Measurements from ENCODE around the gene BMF. TPM values are rescaled to one million over a fixed set of nuclear protein-coding genes. Genes with fewer than 3 reads are reported as not detected.
"Not testable (repeated sequence)": the region's sequence is repeated elsewhere in the genome, so short reads cannot be mapped to it uniquely, and the experiment has no call there.

Gene BMF, protein sequence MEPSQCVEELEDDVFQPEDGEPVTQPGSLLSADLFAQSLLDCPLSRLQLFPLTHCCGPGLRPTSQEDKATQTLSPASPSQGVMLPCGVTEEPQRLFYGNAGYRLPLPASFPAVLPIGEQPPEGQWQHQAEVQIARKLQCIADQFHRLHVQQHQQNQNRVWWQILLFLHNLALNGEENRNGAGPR
- total RNA-seq (2014; rRNA removed; shearing (Covaris generic)): 5.4 and 12.1 TPM in 2 replicates

DNA sequence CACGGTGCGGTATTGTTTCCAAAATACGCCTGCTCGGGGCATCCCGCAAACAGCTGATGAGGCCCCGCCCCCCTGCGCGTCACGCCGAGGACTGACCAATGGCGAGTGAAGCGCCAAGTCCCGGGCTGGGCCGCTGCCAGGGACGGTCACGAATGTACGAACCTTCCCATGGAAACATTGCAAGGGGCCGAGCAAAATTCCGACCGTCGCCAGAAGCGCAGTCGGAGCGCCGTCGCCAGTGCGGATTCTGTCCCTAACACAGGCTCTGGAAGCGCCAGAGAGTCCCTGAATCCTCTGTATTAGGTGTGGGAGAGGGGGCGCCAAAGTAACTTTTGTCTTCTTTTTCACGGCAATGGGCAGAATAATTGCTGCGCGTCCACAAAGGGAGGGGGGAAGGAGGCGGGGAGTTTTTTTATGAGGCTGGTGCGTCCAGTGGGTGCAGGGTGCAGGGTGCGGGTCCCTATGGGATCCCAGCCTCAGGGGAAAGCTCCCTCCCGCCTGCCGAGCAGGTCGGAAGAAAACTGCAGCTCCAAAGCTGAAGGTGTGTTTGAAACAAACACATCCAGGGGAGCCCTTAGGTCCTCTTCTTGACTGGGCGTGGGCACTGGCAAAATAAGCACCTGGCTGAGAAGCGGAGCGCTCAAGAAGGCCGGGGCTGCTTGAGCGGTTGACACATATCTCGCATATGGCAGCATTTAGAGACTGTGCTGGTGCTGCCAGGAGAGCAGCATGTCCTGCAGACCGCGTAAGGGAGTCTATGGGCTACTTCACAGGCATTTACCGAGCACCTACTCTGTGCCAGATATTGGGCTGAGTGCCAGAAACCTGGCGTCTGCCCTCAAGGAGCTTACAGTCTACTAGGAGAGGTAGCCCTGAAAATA is at the start of gene BMF:
BMF (minus strand) TSS at position 25 of the 881 bp plus-strand sequence. CDS start 2,793 bp downstream, outside the sequence.
- DNase-seq (ENCODE audit: low read depth): peak; percentile 97

DNA sequence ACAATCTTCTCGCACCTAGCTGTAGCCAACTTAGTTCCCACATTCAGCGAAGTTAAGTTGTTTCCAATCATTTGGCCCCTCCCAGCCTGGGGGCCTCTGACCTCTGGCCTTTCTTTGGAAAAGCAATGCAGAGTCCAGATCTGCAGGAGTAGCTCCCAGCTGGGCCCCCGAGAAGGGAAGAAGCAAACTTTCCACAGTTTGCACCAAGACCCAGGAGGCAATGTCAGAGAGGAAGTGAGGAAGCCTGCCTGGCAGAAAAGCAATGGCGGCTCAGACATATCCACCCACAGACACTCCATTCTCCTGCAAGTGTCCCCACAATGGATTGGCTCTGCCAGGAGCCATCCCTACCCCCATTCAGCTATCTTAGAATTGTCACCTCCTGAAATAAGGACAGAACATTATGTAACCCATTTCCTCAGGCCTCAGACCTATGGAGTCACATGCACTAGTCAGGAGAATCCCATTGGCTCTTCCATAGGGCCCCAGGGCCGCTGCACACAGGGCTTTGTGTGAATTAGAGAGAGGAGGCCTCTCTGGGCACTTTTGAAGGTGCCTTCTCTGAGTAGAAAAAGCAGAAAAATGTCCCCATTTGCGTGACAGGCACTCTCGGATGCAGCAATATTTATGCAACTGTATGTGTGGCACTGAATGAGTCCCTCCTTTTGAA is 49.2 kb upstream of the BMF start:
- no peak for DNase-seq (ENCODE audit: low read depth)

DNA sequence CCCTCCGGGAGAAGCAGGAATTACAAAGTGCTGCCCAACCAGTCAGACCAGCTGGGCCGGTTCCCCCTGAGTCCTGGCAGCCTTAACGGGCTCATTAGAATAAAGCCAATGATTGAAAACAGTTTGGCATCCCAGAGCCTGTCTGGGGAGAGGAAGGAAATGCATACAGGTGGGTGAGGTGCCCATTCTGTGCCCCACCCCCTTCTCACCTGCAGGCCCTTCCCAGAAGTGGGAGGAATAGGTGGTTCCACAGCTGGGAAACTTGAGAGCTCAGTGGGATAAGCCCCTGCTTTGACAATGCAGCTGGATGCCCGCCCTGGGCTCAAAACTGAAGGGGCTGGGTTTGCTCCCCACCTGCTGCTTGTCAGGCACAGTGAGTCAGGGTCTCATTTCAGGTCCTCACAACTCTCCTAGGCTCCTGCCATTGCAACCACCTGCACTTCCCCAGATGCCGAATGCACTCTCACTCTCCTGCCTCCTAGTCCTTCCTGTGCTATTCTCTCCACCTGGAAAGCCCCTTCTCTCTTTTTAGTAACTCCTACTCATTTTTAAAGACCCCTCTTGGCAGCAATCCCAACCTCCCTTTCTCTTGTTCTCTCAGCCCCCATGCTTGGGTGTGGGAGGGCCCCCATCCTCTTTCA is 46.7 kb upstream of the BMF start:
- DNase-seq (ENCODE audit: low read depth): no peak

DNA sequence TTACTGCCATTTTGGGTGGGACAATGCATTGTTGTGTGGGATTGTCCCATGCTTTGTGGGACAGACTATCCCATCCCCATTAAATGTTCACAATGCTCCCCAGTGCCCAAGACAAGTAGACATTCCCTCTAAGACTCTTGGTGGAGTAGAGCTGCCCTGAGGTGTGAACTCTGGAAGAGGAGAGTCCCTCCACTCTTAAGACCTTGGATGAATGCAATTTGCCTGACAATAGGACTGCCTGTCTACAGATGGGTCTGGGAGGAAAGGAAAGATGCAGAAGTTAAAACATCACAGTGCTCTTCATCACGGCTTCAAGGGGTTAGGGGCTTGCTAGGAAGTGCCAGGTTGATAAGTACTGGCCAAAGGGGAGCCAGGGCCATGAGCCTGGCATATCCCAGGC is 46.1 kb upstream of the BMF start:
- not testable (repeated sequence) for DNase-seq (ENCODE audit: low read depth)

DNA sequence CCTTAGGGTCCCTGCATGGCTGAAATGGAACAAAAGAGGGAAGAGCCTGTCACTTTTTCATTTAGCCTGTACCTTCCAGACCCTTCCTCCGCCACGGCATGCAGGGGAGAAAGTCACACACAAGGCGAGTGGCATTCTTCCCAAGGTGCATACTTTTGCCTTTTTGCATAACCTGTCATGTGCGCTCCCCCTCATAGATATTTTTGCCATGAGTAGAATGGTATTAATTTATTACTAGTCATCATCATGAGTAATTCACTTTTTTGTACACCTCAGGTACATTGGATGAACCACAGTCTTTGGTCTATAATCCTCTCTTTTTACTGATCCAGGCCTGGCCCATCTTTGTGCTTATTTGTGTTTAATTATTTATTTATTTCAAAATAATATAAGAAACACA is 43.3 kb upstream of the BMF start:
- DNase-seq (ENCODE audit: low read depth): peak; percentile 17

DNA sequence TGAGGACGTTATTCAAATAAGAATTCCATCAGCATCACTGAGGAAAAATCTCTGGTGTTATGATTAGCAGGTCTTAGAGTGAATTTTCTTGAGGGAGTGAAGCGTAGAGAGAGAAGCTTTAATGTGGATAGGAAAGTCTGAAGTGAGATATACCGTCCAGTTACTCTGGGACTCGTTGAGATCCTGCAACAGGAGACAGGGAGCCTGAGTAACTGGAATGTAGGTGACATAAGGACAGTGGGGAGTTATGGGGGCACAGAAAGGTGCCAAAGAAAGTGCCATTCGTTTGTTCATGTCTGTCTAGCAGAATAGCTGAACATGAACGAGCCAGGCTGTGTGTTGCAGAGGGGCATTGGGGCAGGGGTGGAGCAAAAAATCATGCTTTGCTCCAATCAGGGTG is 42.8 kb upstream of the BMF start:
- no peak for DNase-seq (ENCODE audit: low read depth)

DNA sequence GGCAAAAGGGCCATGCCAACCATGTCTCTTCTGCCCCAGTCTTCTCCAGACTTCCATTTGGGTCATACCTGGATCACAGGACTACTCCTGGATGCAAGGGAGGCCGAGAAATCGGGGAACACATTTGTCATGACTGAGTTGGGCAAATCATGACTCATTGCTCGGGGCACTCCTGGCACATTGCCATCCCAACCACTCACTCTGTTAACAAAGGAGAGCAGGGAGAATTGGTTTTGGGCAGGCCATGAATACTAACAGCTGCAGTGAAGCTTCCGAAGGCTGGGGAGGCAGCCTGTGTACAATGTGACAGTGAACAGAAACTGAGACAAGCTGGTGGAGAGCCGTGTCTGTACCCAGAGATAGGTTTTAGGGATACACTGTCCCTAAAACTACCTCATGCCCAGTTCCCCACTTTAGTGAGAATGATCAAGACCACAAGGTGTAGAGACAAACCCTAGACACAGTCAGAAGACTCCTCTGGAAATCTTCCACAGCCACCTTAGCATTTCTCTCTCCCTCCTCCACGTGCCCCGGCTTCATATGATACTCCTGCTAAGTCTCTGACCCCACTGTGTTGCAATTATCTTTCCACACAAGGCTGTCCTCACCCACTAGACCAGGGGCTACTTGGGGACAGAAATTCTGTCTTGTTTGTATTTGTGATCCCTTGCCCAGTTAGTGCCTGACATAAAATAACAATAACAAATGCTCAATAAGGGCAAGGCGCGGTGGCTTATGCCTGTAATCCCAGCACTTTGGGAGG is 41.7 kb upstream of the BMF start:
- DNase-seq (ENCODE audit: low read depth): peak; percentile 92

DNA sequence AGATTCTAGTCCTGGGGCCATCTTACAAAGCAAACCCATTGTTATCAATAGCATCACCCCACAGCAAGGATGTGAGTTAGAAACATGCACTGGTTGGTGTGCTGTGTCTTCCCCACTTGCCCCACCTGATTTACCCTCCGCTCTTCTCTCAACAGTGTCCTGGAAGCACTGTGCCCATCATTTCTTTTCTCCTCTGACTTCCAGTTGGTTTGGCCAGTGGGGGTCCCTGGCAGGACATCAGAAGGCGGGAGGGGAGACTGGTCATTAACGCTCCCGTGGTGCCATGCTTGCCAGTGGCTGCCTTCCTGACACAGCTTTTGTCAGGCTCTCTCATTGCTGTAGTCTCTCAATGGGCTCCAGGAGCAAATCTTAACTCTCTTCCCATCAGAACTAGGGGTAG is 40.7 kb upstream of the BMF start:
- DNase-seq (ENCODE audit: low read depth): no peak

DNA sequence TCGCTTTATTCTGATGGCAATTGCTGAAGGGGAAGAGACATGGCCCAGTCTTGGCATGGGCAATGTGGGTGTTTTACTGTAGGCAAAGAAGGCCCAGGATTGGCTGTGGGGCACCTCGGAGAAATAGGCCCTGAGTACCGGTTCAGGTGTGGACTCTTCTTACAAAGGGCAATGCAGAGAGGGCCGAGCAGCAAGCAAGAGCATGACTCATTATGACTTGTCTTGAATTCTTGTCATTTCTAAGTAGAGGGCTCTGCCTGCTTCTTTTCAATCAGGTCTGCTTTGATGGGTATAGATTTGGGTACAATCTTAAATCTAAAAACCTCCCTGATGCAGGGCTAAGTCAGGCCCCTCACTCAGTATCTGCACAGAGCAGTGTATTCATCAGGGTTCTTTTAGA is 37.4 kb upstream of the BMF start:
- peak; percentile 63 for DNase-seq (ENCODE audit: low read depth)

DNA sequence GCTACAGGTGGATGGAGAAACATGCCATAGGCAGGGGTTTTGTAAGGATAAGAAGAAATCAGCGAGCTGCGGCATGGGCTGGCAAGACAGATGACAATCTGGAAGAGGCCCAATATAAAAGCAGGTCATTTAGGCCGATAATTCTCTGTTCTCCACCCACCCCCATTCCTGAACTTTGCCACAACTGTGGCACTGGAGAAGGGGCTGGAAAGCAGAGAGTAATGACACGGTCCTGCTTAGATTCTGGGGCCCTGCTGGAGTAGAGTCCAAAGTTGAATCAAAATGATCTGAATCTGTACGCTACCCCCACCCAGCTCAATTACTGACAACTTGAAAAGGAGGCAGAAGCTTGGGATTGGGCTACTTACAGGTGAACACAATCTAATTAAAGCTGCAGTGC is 33.7 kb upstream of the BMF start:
- DNase-seq (ENCODE audit: low read depth): no peak

DNA sequence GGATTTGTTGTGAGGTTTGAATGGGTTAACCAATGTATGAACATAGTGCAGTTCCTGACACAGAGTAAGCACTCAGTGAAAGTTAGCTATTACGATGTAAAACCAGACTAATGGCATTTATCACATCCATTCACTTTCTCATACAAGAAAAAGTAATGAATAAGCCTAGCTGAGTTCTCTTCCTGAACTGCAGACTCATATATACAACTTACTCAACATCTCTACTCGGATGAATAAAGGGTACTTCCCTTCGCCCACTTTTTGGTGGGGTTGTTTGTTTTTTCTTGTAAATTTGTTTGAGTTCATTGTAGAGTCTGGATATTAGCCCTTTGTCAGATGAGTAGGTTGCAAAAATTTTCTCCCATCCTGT is 29.5 kb upstream of the BMF start:
- DNase-seq (ENCODE audit: low read depth): not testable (repeated sequence)

DNA sequence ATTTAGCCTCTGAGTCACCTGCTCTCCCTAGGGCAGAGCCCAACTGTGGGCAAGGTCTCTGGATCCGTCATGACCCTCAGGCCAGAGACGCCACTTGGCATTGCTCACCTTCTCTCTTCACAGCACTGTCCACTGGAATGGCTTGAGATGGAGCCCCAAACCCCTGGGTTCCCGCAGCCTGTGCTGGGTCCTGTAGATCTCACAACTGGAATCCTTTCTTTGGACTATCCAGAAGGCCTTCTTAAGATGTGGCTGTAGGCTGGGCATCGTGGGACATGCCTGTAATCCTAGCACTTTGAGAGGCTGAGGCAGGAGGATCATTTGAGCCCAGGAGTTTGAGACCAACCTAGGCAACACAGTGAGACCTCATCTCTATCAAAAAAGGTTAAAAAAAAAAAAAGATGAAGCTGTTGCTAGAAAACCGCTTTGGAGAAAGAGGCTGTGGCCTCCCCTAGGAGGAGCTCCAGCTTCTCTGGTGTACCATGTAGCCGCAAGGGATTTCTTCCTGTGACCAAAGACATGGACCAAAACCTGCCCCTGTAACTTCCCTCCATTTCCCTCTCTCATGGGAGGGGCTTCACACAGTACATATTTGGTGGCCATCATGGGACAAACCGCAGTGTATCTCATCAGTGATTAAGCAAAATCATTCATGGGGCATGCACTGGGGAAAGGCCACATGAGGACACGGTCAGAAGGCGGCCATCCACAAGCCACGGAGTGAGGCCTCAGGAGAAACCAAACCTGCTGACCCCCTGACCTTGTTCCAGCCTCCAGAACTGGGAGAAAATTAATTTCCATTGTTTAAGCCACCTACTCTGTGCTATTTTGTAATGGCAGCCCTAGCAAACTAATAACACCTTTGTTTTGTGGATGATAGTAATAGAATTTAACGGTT is 28.9 kb upstream of the BMF start:
- no peak for DNase-seq (ENCODE audit: low read depth)

DNA sequence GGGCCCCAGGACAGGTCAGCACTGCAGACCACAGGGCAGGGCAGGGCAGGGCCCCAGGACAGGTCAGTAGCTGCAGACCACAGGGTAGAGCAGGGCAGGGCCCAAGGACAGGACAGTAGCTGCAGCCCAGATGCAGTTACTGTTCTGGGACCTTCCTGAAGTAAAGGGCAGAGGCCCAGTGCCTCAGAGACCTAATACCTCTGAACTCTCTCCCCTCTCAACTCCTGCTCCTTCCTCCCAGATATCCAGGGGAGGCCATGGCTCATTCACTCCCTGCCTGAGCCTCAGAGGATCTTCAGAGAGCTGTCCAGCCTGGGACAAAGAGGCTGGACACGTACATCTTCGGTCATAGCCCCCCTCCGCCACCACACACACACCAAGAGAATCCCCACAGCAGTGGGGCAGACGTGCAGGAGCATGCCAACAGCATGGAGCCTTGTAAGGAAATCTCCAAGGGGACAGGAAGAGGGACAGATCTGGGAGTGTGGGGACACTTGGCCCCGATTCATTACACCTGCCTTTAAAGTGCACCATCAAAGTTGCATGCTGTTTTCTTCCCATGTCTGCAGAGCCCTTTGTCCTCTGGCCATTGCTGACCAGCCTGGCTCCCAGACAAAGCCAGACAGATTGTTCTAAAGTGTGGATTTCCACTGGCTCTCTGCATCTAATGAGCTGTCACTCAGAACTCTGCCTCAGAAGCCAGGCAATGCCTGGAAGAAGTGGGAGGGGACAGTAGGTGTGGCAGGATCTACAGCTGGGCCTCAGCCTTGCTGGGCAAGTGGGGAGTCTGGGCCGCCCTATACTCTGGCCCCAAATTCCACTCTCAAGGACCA is 28.0 kb upstream of the BMF start:
- peak; percentile 38 for DNase-seq (ENCODE audit: low read depth)

DNA sequence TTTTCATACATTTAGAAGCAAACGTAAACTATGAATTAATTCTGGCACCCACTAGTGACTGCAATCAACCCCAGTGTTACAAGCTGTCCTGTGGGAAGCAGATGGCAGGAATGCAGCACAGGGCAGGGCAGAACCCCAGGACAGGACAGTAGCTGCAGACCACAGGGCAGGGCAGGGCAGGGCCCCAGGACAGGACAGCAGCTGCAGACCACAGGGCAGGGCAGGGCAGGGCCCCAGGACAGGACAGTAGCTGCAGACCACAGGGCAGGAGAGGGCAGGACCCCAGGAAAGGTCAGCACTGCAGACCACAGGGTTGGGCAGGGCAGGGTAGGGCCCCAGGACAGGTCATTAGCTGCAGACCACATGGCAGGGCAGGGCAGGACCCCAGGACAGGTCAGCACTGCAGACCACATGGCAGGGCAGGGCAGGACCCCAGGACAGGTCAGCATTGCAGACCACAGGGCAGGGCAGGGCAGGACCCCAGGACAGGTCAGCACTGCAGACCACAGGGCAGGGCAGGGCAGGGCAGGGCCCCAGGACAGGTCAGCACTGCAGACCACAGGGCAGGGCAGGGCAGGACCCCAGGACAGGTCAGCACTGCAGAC is 27.3 kb upstream of the BMF start:
- DNase-seq (ENCODE audit: low read depth): not testable (repeated sequence)

DNA sequence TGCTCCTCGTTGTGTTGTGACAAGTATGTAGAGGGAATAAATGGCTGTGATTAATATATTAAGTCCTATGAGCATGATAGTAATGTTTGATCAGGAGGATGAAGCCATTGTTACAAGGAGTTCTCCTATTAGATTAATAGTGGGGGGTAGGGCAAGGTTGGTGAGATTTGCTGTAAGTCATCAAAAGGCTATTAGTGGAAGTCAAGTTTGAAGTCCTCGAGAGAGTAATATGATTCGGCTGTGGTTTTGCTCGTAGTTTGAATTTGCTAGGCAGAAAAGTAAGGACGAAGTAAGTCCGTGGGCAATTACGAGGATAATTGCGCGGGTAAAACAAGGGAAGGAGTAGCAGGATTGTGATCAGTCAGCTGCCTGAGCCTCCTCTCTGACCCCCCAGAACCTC is 26.2 kb upstream of the BMF start:
- no peak for DNase-seq (ENCODE audit: low read depth)

DNA sequence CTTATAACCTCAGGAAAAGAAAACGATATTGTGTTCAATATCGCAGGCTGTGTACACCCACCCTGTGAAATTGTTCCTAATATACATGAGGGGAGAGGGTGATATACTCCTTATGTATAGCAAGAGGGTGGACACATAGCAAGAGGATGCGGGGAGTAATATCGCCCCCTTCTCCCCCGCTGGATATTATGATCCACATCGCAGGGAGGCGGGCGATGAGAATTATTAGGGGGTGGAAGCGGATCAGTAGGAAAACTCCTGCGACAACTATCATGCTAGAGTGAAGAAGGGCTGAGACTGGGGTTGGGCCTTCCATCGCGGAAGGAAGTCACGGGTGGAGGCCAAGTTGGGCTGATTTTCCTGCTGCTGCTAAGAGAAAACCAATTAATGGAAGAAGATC is 24.9 kb upstream of the BMF start:
- no peak for DNase-seq (ENCODE audit: low read depth)

DNA sequence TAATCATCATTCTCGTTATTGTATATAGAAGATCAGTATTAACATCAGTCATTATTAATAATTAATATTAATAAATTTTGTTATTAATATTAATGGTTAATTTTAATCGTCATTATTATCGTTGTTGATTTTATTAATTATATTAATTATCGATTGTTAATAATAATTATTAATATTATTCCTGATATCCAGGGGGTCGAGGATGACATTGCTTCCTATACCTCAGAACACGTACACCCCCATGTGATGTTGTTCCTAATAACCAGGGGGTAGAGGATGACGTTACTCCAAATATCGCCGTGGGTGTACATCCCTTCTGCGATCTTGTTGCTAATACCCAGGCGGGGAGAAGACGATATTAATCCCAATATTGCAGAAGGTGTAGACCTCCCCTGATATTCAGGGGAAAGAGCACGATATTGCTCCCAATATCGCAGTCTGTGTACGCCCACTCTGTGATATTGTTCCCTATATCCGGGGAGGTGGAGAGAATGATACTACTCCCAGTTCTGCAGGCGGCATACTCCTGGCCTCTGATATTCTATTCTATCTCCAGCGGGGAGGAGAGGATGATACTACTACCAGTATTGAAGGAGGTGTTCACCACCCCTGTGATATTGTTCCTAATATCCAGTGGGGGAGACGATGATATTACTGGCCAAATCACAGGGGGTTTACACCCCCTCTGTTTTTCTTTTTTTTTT is 22.3 kb upstream of the BMF start:
- DNase-seq (ENCODE audit: low read depth): no peak

DNA sequence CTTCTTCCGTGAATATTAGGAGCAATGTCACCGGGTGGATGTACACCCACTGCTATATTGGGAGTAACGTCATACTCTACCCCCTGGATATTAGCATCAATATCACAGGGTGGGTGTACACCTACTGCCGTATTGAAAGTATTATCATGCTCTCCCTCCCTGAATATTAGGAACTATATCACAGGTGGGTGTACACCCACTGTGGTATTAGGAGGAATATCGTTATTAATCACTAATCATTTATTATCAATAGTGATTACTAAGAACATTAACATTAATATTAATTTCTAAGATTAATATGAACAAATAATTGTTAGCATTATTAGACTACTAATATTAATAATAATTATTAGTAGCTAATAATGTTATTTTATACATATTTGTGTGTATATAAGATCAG is 21.4 kb upstream of the BMF start:
- DNase-seq (ENCODE audit: low read depth): no peak

Measured in M059J (cell line).